PFSK-1 (cell line): ENCODE results near the gene PLA2R1.

Experiments used
- FOXP2 ChIP-seq: optimal IDR thresholded peaks from 2 replicates; pipeline ENCODE3; 2011; ENCODE audit warnings: borderline replicate concordance, control low read depth, inconsistent platforms; ENCODE audit not compliant: insufficient read depth; ENCODE audit errors: extremely low read length, extremely low read depth
- POLR2AphosphoS5 ChIP-seq: IDR thresholded peaks from 2 replicates; pipeline ENCODE4 v1.6.1; 2012; ENCODE audit warnings: low read depth, mild to moderate bottlenecking, control low read depth, low read length, moderate library complexity
- SIN3A ChIP-seq: IDR thresholded peaks from 2 replicates; pipeline ENCODE4 v1.6.1; 2012; ENCODE audit warnings: mild to moderate bottlenecking, low read length, moderate library complexity, borderline replicate concordance; ENCODE audit not compliant: insufficient read depth
- TAF1 ChIP-seq: IDR thresholded peaks from 2 replicates; pipeline ENCODE4 v1.6.1; 2012; ENCODE audit warnings: low read length, control low read depth, borderline replicate concordance; ENCODE audit not compliant: insufficient read depth
- TF ChIP-seq, protein P1 (sequence below), 2 experiments: IDR thresholded peaks; 2 replicates each; pipeline versions ENCODE4 v1.6.1 to v1.8.0; 2011 to 2012; ENCODE audit warnings: low read depth in 2 of 2, low read length in 2 of 2, control low read depth in 1 of 2, inconsistent platforms in 1 of 2, mild to moderate bottlenecking in 1 of 2, moderate library complexity in 1 of 2; ENCODE audit not compliant: insufficient read depth in 1 of 2

PLA2R1 gene

GRCh38 chr2:160052531-160052930 lies 9.9 kb downstream of the PLA2R1 start:
- TF ChIP-seq SIN3A (no peak), FOXP2 (no peak), POLR2AphosphoS5 (no peak), TAF1 (no peak)
- TF ChIP-seq, protein P1, sequence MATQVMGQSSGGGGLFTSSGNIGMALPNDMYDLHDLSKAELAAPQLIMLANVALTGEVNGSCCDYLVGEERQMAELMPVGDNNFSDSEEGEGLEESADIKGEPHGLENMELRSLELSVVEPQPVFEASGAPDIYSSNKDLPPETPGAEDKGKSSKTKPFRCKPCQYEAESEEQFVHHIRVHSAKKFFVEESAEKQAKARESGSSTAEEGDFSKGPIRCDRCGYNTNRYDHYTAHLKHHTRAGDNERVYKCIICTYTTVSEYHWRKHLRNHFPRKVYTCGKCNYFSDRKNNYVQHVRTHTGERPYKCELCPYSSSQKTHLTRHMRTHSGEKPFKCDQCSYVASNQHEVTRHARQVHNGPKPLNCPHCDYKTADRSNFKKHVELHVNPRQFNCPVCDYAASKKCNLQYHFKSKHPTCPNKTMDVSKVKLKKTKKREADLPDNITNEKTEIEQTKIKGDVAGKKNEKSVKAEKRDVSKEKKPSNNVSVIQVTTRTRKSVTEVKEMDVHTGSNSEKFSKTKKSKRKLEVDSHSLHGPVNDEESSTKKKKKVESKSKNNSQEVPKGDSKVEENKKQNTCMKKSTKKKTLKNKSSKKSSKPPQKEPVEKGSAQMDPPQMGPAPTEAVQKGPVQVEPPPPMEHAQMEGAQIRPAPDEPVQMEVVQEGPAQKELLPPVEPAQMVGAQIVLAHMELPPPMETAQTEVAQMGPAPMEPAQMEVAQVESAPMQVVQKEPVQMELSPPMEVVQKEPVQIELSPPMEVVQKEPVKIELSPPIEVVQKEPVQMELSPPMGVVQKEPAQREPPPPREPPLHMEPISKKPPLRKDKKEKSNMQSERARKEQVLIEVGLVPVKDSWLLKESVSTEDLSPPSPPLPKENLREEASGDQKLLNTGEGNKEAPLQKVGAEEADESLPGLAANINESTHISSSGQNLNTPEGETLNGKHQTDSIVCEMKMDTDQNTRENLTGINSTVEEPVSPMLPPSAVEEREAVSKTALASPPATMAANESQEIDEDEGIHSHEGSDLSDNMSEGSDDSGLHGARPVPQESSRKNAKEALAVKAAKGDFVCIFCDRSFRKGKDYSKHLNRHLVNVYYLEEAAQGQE (IDR thresholded peaks at IDR 0.05; ENCODE audit: insufficient read depth in 1 of 2, low read depth in 2 of 2, low read length in 2 of 2): no peak

GRCh38 chr2:160051371-160051800 lies 11.0 kb downstream of the PLA2R1 start:
- TF ChIP-seq, protein P1 (IDR thresholded peaks at IDR 0.05; ENCODE audit: insufficient read depth in 1 of 2, low read depth in 2 of 2, low read length in 2 of 2): peak in 1 of 2 experiments; percentile 80; a peak in 2 of 4 replicates
- TF ChIP-seq TAF1 (peak; percentile 50; the same call in 1 of the 2 replicates), POLR2AphosphoS5 (no peak)

DNA sequence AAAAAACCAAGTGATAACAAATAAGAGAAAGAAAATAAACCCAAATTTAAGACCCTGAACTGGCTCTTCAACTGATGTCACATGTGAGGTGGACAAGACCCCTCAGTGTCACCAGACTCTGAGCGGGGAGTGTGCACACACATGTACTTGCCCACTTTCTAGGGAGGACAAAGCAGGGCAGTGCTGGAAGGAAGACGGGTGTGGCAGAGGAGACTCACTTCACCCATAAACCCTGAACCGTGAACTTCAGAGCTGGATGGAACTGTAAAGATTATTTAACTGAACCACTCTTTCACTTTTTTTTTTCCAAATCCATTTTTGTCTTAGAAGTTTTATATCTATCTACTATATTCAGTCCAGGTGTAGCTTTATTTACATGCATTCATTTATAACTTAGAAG lies 12.3 kb downstream of the PLA2R1 start:
- TF ChIP-seq FOXP2 (no peak), SIN3A (no peak), TAF1 (no peak), POLR2AphosphoS5 (no peak)
- TF ChIP-seq, protein P1 (IDR thresholded peaks at IDR 0.05; ENCODE audit: insufficient read depth in 1 of 2, low read depth in 2 of 2, low read length in 2 of 2): no peak

DNA sequence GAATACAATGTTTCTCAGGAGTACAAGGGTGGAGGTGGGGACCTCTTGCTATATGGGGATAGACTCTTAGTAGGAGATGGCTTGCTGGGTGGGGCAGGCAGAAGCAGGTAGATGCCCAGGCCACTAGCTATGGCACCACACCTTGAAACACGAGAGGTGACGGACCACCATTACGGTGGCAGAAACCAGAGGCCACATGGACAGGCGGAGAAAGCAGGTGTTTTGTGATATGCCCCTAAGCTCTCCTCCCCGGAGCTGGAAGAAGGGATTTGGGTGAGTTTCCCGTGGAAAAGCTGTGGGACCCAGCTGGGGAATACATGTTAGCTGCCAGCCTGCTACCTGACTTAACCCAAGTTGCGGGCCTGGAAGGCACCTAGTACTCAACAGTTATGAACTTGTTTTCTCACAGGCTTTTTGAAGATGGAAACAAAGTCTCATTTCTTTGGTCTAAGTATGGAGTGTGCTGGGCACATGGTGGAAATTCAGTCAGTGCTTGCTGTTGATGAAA lies 16.7 kb downstream of the PLA2R1 start:
- TF ChIP-seq FOXP2: no peak
- TF ChIP-seq, protein P1 (IDR thresholded peaks at IDR 0.05; ENCODE audit: insufficient read depth in 1 of 2, low read depth in 2 of 2, low read length in 2 of 2): no peak
- TF ChIP-seq TAF1: no peak
- no peak for TF ChIP-seq SIN3A

DNA sequence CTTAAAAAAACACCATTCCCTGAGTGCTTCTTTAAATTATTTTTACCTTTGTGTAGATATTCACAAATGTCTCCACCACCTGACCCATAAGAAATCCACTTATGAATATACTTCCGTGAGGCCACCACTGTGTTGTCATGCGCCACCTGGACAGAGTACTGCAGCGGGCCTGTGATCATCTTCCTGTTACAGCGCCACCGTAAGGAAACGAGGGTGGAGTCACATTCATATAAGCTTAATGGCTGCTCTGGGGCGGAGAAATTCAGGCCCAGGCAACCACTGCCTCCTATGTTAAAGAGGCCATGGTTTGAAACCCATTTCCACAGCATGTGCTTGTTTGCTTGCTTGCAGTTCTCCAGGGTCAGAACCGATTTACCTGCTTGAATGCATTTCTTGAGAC lies 17.7 kb downstream of the PLA2R1 start:
- TF ChIP-seq TAF1: no peak
- TF ChIP-seq POLR2AphosphoS5: no peak
- TF ChIP-seq SIN3A: no peak
- TF ChIP-seq, protein P1 (IDR thresholded peaks at IDR 0.05; ENCODE audit: insufficient read depth in 1 of 2, low read depth in 2 of 2, low read length in 2 of 2): no peak
- TF ChIP-seq FOXP2: no peak
